WI38 (cell line): Measurements from ENCODE around the gene SLC11A1.

Source experiments
- H3K4me3 ChIP-seq: 2 replicates; pipeline ENCODE4 v1.5.1; 2011; ENCODE audit warnings: low read depth, mild to moderate bottlenecking, control low read depth, low read length
- TF ChIP-seq, protein P1 (sequence below): IDR thresholded peaks from 2 replicates; pipeline ENCODE4 v1.5.1; 2012; ENCODE audit warnings: low read depth, mild to moderate bottlenecking, control low read depth, low read length

Gene SLC11A1

DNA sequence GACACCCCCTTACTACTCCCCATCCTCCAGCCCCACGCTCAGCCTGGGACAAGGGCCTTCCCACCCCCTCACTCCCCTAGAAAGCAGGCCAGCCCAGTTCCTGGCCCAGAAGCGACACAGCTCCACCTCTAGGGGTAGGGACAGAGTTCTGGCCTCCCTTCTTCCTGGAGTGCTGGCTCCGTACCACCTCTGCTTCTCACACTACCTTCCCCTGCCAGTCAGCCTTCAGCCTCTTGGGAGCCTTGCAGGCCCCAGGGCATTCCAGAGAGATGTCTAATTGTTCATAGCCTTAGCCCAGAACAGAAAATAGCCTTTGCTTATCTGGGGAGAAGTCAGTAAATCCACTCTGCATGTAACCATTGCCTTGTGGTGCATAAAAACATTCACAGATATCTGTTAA lies 38.5 kb upstream of the SLC11A1 start:
- no peak overlapping the region for H3K4me3 ChIP-seq
- TF ChIP-seq, protein P1, sequence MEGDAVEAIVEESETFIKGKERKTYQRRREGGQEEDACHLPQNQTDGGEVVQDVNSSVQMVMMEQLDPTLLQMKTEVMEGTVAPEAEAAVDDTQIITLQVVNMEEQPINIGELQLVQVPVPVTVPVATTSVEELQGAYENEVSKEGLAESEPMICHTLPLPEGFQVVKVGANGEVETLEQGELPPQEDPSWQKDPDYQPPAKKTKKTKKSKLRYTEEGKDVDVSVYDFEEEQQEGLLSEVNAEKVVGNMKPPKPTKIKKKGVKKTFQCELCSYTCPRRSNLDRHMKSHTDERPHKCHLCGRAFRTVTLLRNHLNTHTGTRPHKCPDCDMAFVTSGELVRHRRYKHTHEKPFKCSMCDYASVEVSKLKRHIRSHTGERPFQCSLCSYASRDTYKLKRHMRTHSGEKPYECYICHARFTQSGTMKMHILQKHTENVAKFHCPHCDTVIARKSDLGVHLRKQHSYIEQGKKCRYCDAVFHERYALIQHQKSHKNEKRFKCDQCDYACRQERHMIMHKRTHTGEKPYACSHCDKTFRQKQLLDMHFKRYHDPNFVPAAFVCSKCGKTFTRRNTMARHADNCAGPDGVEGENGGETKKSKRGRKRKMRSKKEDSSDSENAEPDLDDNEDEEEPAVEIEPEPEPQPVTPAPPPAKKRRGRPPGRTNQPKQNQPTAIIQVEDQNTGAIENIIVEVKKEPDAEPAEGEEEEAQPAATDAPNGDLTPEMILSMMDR: no peak

GRCh38 chr2:218344090-218344754 lies 37.9 kb upstream of the SLC11A1 start:
- TF ChIP-seq, protein P1: no peak
- H3K4me3 ChIP-seq: no peak overlapping the region

DNA sequence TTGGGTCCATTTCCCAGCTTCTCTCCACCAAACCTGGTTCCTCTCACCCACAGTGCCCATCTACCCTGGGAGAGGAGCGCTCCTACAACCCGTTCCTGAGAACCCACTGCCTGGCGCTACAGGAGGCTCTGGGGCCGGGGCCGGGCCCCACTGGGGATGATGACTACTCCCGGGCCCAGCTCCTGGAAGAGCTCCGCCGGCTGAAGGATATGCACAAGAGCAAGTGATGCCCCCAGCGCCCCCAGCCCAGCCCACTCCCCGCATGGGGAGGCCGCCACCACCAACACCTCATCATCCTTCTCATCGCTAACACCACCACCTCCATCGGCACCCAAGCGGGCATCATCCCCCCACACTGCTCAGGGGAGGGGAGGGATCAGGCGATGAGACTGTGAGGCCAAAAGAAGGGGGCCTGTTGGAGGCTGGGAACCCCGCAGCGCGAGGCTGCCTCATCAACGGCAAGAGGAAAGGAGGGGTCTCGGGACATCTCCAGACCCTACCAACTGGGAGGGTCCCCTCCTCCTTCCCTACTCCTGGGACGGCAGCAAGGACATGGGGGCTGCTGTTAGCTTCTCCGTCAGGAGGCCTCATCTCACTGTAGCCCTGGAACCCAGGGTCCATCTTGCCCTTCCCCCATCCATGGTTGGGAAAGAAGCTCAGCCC lies 37.2 kb upstream of the SLC11A1 start:
- no peak overlapping the region for H3K4me3 ChIP-seq
- TF ChIP-seq, protein P1: no peak

GRCh38 chr2:218345491-218346236 lies 36.4 kb upstream of the SLC11A1 start:
- H3K4me3 ChIP-seq: no peak overlapping the region
- TF ChIP-seq, protein P1: no peak

- no peak overlapping the region for H3K4me3 ChIP-seq
- TF ChIP-seq, protein P1: no peak
Observed at GRCh38 chr2:218347172-218347571, 34.9 kb upstream of the SLC11A1 start.

GRCh38 chr2:218354045-218354444 lies 28.0 kb upstream of the SLC11A1 start:
- TF ChIP-seq, protein P1: no peak
- no peak overlapping the region for H3K4me3 ChIP-seq
